ENCODE results near the gene GATD1.

The GATD1 gene

GRCh38 chr11:777288-778255 is at the start of gene GATD1:
Gene GATD1 (minus strand): TSS chr11:777487. CDS start chr11:777462, 25 bp downstream.
- DNase-seq = peak; percentile 98

GRCh38 chr11:826836-827145 is 49.5 kb upstream of the GATD1 start:
- DNase-seq = no peak

GRCh38 chr11:826227-826621 is 48.9 kb upstream of the GATD1 start:
- DNase-seq = no peak

GRCh38 chr11:825366-826226 is 48.3 kb upstream of the GATD1 start:
- no peak for DNase-seq

- DNase-seq = no peak
Measured at GRCh38 chr11:824942-825341, 47.7 kb upstream of the GATD1 start.

GRCh38 chr11:824292-824880 is 47.1 kb upstream of the GATD1 start:
- no peak for DNase-seq

- no peak for DNase-seq
Measured at GRCh38 chr11:823441-824291, 46.4 kb upstream of the GATD1 start.

- DNase-seq = no peak
Measured at GRCh38 chr11:821512-822371, 44.5 kb upstream of the GATD1 start.

- no peak for DNase-seq
Measured at GRCh38 chr11:820655-821511, 43.6 kb upstream of the GATD1 start.

- peak; percentile 98 for DNase-seq
Measured at GRCh38 chr11:819943-820649, 42.8 kb upstream of the GATD1 start.

GRCh38 chr11:819129-819931 is 42.0 kb upstream of the GATD1 start:
- DNase-seq = peak; percentile 96

GRCh38 chr11:818396-819128 is 41.3 kb upstream of the GATD1 start, which contains the start of gene PNPLA2:
Gene PNPLA2 (plus strand): TSS chr11:818914. CDS start chr11:819719, 805 bp downstream.
- no peak for DNase-seq

- DNase-seq = no peak
Measured at GRCh38 chr11:816433-816779, 39.1 kb upstream of the GATD1 start.

- DNase-seq = no peak
Measured at GRCh38 chr11:815675-816432, 38.6 kb upstream of the GATD1 start.

GRCh38 chr11:813456-814096 is 36.3 kb upstream of the GATD1 start:
- no peak for DNase-seq

GRCh38 chr11:813072-813455 is 35.8 kb upstream of the GATD1 start:
- DNase-seq = no peak

- no peak for DNase-seq
Measured at GRCh38 chr11:812390-812789, 35.1 kb upstream of the GATD1 start.

Measured in activated effector memory CD4-positive, alpha-beta T cell treated with anti-CD3 and anti-CD28 coated beads, Interleukin-2, amount 50 U/mL, for 16 hours (primary cell).